ENCODE measurements around the gene NPM1. TPM values are rescaled to one million over a fixed set of nuclear protein-coding genes. Genes with fewer than 3 reads are reported as not detected.

NPM1 gene
- polyA plus RNA-seq, 3 donors, result 1,645 to 2,137 (median 2,053) TPM

DNA sequence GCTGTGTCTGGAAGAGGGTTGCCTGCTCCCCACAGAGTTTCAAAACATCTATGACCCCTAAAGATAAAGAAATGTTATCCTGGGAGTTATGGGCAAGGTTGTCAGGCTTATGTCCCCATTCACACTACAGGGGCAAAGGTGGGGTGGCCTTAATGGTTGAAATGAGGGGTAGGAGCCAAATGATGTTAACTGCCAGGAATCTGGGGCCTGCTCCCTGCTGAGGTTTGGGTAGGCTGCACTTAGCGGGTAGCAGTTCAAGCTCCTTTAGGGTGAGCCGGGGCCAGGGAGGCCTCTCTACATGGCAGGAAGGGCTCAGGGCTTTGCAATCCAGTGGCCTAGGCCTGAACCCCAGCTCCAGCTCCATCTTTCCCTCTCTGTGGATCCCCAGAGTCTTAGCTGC is 34.8 kb downstream of the NPM1 start:
- H3K27ac ChIP-seq (ENCODE audit: low read depth, low read length), result no peak overlapping the region
- 92 to 100% (median 98%) methylated on average over 2 of the region's 2 CpGs for WGBS, 3 donors

GRCh38 chr5:171422902-171423663 is 35.4 kb downstream of the NPM1 start:
- H3K27ac ChIP-seq (ENCODE audit: low read depth, low read length), result no peak overlapping the region
- WGBS, 3 donors, result 87 to 92% (median 89%) methylated on average over 26 of the region's 26 CpGs

- 60 to 81% (median 69%) methylated on average over 5 of the region's 5 CpGs for WGBS, 3 donors
These were observed 37.1 kb downstream of the NPM1 start for GRCh38 chr5:171424726-171425125.

DNA sequence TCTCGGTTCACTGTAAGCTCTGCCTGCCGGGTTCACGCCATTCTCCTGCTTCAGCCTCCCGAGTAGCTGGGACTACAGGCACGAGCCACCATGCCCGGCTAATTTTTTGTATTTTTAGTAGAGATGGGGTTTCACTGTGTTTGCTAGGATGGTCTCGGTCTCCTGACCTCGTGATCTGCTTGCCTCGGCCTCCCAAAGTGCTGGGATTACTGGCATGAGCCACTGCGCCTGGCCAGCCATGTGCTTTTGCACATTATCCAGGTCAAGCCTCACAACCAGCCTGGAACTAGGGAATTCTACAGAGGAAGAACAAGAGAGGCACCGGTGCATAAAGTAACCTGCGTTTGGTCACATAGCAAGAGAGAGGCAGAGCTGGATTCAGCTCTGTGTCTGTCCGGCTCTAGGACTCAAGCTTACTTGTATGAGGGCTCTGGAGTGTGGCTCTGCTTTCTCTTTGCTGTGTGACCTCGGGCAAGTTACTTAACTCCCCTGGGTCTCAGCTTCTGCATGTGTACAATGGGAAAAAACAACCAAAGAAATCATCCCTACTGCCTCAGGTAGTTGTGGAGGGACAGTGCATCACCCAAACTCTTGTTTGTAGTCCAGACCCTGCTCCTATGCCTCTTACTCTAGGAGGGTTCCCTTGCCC is 38.1 kb downstream of the NPM1 start:
- WGBS, 3 donors, result 88 to 96% (median 94%) methylated on average over 13 to 14 of the region's 14 CpGs
- no peak overlapping the region for H3K27ac ChIP-seq (ENCODE audit: low read depth, low read length)

More at GRCh38 chr5:171424726-171425125, 37.1 kb downstream of the NPM1 start:
- no peak overlapping the region for H3K27ac ChIP-seq (ENCODE audit: low read depth, low read length)

GRCh38 chr5:171426266-171426665 is 38.6 kb downstream of the NPM1 start:
- WGBS, 3 donors, result 78 to 89% (median 83%) methylated on average over 4 of the region's 4 CpGs
- no peak overlapping the region for H3K27ac ChIP-seq (ENCODE audit: low read depth, low read length)

- WGBS, 3 donors, result 91 to 98% (median 94%) methylated on average over 9 of the region's 9 CpGs
- no peak overlapping the region for H3K27ac ChIP-seq (ENCODE audit: low read depth, low read length)
These were observed 39.0 kb downstream of the NPM1 start for GRCh38 chr5:171426680-171427079.

GRCh38 chr5:171427318-171428167 is 39.9 kb downstream of the NPM1 start:
- no peak overlapping the region for H3K27ac ChIP-seq (ENCODE audit: low read depth, low read length)
- 72 to 85% (median 84%) methylated on average over 20 of the region's 20 CpGs for WGBS, 3 donors

GRCh38 chr5:171428168-171428696 is 40.6 kb downstream of the NPM1 start:
- WGBS, 3 donors, result 92 to 93% (median 93%) methylated on average over 9 of the region's 9 CpGs
- no peak overlapping the region for H3K27ac ChIP-seq (ENCODE audit: low read depth, low read length)

DNA sequence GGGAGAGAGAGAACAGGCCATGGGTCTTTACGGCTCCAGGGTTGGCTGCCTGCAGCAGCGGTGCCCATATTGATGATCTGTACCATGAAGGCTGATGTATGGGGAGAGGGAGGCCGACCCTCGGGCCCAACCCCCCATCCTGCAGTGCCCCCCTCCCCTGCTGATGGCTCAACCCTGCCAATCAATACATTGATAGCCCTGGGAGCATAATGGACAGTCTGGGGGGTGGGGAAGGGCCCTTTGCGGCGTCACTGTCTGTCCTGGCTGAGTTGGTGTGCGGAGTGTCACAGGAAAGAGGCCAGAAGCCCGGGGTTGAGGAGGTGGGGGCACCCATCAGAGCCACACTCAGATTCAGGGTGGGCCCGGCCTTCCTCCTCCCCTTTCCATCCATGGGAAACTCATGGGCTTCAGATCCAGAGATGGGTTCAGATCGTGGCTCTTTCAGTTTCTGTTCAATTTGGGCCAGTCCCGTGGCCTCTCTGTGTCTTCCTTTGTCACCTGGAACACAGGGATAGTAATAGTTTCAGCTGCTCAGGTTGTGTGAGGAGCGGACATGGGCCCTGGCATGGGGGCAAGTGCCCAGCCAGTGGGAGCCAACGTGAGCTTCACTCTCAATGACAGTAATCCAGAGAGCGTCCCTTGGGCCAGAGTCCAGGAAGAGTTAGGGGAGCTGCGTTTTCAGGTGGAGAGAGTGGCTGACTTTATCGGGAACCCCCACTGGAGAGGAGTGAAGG is 41.3 kb downstream of the NPM1 start:
- 88 to 90% (median 90%) methylated on average over 16 of the region's 16 CpGs for WGBS, 3 donors
- no peak overlapping the region for H3K27ac ChIP-seq (ENCODE audit: low read depth, low read length)

DNA sequence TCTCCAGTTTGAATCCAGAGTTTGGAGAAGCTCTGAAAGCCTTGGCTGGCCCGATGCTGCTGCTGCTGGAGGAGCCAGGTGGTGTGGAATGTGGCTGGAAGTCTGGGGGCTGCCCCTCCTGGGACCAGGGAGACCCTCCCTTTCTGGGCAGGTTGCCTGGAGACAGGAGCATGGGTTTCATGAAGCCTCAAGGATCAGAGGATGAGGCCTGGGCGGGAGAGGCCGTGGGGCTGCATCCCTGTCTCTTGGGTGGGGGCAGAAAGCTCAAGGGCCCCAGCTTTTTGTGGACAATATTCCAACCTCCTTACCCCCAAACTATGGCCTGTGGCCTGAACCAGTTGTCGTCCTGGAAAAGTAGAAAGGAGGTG is 41.9 kb downstream of the NPM1 start:
- 88 to 89% (median 89%) methylated on average over 4 of the region's 4 CpGs for WGBS, 3 donors
- no peak overlapping the region for H3K27ac ChIP-seq (ENCODE audit: low read depth, low read length)

DNA sequence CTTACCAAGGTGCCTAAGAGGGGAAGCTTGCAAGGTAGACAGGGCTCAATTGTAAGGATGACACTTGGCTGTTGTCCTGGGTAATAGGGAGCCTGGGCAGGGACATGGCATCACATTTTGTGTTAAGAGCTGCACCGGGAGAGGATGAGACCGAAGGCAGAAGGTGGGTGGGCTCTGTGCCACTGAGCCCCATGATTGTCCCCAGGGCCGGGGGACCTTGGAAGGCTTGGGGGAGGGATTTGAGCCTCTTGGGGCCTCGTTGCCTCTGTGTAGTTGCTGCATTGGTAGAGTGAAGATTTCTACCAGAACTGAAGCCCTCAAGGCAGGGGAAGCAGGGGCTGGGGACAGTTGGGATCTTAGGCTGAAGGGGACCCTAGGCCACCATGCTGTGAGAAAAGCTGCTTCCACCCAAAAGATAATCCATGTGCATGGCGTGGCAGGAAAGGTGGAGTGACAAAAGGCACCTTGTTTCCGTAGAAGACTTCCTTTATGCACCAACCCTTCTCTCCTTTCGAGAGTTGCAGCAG is 43.7 kb downstream of the NPM1 start:
- H3K27ac ChIP-seq (ENCODE audit: low read depth, low read length), result no peak overlapping the region
- WGBS, 3 donors, result 89 to 93% (median 92%) methylated on average over 7 of the region's 7 CpGs

DNA sequence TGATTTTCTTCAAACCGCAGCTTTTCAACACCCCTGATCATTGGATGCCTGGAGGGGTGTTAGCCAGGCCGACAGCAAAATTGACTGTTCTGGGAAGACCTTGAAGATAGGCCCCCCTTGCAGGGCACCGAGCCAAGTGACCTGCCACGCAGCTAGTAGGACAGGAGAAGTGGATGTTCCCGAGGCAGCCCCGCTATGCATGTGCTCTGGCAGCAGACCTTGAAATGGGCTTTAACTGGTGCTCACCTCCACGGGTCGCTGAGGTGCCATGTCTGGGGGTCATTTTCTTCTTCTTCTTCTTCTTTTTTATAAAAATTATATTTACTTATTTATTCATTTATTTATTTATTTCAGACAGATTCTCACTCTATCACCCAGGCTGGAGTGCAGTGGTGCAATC is 44.4 kb downstream of the NPM1 start:
- no peak overlapping the region for H3K27ac ChIP-seq (ENCODE audit: low read depth, low read length)
- 70 to 79% (median 79%) methylated on average over 8 of the region's 8 CpGs for WGBS, 3 donors

GRCh38 chr5:171432583-171433351 is 45.1 kb downstream of the NPM1 start:
- WGBS, 3 donors, result 81 to 90% (median 85%) methylated on average over 16 of the region's 16 CpGs

GRCh38 chr5:171433352-171433698 is 45.7 kb downstream of the NPM1 start:
- WGBS, 3 donors, result 66 to 68% (median 66%) methylated on average over 6 of the region's 6 CpGs

More at GRCh38 chr5:171432583-171433351, 45.1 kb downstream of the NPM1 start:
- no peak overlapping the region for H3K27ac ChIP-seq (ENCODE audit: low read depth, low read length)

DNA sequence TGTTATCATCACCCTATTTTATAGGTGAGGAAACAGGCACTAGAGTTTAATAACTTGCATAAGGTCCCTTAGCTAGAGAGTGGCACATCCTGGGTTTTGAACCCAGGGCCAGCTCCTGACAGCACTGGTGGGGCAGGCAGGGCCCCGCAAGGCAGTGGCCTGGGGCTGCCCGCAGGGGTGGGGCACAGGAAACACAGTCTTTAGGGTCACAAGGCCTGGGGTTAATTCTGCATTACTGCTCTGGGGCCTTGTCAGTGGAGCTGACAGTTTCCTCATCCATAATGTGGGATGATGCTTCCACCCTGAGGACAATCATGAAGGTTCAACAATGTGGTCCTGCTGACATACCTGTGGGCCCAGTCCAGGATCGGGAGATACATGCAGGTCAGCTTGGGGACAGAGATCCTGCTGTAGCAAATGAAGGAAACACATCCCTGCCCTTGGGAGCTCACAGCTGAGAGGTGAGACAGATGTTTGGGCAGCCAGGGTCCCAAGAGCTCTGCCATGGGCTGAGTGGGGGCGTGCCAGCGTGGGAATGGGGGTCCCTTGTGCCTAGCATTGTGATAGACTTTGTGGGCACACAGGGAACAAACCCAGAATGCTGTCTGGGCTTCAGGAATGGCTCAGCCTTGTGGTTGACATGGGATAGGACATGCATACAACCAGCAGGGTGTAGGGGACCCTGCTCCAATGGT is 46.5 kb downstream of the NPM1 start:
- WGBS, 3 donors, result 87 to 97% (median 93%) methylated on average over 5 of the region's 5 CpGs
- no peak overlapping the region for H3K27ac ChIP-seq (ENCODE audit: low read depth, low read length)

More at GRCh38 chr5:171433352-171433698, 45.7 kb downstream of the NPM1 start:
- no peak overlapping the region for H3K27ac ChIP-seq (ENCODE audit: low read depth, low read length)

DNA sequence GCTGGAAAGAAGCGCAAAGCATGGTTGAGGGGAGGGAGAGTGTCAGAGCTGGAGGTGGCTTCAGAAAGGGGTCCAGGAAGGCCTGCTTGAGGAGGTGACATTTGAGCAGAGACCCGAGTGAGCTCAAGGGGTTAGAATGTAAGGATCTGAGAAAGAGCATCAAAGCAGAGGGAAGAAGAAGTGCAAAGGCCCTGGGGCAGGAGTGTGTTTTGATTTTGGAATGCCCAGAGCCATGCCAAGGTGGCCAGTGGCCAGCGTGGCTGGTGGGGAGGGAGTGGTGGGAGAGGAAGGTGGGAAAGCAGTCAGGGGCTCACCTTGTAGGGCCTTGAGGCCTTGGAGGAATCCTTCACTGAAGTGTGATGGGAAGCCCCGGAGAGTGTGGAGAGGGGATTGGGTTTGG is 47.2 kb downstream of the NPM1 start:
- H3K27ac ChIP-seq (ENCODE audit: low read depth, low read length), result no peak overlapping the region

GRCh38 chr5:171435908-171436307 is 48.3 kb downstream of the NPM1 start:
- 93 to 95% (median 93%) methylated on average over 20 of the region's 20 CpGs for WGBS, 3 donors
- no peak overlapping the region for H3K27ac ChIP-seq (ENCODE audit: low read depth, low read length)

More for the DNA sequence above, 47.2 kb downstream of the NPM1 start:
- 95 to 96% (median 96%) methylated on average over 4 of the region's 4 CpGs for whole genome bisulfite sequencing, 3 donors

All from adipose tissue (tissue), 3 donors.